Measurements from ENCODE around the gene ADCY7.
"Not testable (repeated sequence)": the region's sequence is repeated elsewhere in the genome, so short reads cannot be mapped to it uniquely, and the experiment has no call there.

The ADCY7 gene

DNA sequence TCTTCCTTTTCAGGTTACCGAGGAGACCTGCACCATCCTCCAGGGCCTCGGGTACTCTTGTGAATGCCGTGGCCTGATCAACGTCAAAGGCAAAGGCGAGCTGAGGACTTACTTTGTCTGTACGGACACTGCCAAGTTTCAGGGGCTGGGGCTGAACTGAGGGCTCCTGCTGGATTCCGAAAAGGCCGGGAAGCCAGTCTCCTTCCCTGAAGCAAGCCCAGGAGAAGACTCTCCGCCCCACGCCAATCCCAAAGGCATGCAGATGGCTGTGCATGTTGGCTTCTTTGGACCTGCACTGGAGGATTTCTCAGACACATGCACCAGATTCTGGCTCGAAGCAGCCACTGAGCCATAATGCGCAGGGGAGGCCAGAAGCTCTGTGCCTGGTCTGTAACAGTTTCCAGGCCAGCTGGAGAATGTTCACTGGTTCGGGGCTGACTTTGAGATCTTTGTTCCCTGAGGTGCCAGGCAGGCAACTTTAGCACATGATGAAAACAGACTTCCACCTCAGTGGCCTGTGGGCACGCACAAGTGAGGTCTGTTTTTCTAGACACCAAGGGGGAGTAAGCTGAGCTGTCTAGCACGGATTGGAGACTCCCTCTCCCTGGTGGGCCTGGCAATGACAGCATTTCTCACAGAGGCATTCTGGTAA is 49.1 kb downstream of the ADCY7 start:
- DNase-seq, result no peak

DNA sequence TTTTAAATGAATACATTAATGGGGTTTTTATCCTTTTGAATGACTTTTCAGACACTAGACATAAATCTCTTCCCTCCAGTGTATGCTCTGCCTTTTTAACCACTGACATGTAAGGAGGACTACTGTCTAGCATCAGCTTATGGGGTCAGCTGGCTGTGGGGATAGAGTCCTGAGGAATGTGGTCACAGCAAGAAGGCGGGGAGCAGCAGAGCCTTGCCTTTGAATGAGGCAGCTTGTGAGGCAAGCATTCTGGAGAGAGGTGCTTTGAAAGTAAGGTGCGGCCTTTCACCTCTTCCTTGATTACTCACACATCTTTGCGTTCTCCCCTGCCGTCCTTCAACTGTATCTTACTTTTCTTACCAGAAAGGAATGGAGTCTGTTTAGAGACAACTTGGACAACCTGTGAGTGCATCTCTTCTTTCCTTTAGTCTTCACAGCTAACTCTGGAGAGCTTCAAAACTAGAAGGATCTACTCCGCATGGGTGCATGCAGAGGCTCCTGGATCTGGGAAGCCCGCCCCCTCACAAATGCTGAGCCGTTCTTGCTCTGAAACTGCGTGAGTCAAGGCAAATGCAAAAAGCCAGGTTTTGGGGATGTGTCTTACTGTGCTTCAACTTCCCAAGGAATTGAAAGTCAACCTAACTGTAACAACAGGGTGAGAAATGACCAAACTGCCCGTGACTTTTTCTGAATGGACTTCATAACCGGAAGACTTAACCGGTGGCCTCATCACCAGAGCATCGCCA is 49.9 kb downstream of the ADCY7 start:
- DNase-seq, result no peak

DNA sequence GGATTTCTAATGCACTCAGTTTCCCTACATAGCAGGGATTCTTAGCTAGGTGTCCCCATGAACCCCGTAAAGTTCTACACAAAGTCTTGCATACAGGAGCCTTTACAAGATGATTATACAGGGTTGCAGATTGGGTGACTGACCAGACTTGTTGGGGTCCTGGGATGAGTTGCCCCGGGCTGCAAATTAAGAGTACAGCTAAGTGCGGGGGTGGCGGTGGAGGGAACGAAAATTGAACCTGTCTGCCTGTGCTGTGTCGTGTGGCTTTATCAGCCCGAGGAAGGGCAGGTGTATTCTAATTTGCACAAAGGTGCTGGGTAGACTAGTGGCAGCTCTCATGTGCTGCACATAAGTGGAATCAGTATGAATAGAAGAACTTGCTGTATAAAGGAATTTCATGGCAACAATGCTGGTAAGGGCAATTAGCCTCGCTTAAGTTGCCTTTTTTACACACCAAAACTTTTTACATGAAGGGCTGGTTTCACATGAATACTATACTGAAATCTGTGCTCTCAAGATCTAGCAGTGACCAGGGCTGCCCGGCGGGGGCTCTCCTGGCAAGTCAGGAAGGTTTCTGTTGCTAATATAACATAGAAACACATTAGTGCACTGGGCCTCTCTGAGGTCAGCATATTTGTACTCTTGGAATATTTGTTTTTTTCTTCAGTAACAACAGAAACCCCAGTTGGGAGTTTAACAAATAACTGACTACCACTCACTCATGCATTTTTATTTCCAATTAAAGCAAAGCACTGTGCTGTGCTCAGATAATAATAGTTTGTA is 50.7 kb downstream of the ADCY7 start:
- DNase-seq, result no peak

DNA sequence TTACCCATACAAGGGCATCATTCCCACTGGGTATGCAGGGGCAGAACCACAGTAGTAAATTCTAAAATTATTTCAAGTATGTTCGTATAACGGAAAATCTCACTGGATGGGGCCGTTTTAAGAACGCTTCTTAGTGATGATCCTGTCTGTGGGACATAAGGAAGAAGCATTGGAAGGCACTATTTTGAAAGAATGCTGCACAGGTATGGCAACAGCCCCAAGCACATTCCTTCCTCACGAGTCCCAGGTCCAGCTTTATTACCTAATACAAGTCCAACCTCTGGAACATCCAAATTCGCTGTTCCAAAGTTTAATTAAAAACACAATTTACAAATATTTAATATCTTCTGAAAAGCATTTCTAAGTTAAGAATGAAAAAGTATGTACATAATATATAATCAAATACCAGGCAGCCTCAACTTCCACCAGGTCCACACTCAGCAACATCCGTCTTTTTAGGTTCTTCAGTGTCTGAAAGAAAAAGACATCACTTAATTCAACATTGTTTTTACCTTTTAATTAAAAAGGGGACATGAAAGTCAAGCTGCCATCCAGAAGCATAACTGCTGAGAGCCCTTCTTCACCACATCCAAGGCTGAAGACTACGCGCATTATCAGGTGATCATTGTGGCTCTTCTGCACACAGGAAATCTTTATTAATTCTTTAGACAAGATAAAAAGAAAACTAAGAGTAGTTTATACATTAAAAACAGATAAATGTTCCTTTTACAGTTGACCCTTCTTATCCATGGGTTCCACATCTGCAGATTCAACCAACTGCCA is 52.6 kb downstream of the ADCY7 start:
- DNase-seq, result no peak

DNA sequence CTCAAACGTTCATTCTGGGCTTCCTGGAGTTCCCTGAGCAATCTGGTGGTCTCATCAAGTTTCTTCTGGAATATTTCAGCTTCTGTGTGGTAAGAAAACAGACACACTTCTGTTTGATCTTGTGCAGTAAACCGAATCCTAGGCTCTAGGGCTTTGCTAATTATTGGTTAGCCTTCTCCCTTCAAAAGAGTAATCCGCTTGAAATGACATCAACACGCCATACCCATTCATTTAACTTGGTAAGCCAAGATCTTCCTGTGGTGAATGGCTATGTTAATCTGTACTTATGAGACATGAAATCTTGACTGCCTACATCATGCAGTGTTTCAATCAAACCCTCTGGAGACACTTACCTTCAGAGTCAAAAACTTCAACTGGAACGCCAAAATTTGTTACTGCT is 54.0 kb downstream of the ADCY7 start:
- DNase-seq, result no peak

DNA sequence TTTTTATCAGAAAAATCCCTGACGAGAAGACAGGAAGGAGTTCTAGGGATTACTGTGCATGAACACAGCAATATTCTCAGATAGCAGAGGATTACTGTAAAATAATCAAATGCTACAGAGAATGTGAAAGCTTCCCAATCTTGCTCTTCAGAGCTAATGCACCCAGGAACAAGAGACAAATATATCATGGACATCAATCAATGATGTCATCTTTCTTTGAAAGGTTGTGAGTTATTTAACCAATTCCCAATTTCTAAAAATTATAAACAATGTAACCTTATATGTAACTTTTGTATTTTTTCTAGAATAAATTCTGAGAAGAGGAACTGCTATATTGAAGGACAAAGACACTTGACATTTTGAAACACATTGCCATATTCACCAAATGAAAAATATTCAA is 56.0 kb downstream of the ADCY7 start:
- DNase-seq, result no peak

DNA sequence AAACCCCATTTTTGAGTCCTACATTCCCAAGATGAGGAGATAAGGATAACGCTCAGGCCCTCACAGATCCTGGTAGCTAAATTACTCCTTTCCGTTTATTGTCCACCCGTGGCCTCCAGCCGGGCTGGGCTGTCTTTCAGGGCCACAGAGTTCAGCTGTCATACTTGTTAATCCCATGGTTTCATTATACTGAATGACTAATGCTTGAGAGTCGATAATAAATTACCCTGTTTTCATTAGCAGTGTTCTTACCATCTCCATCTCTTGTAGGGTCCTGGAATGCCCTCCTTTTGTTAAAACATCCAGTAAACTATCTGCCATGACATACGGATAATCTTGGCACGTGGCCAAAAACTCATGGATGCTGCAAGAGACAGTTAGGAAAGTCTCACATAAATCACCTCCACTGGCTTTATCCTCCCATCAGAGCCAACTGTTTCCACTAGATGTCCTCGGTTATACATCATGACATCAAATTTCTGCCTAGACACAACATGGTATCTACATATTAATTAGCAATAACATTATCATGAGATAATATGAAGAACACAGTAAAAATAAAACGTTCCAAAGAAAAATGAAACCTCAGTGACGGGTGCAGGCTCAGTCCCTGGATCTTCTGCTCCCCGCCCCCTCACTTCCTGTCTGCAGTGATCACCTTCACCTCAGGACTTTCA is 57.1 kb downstream of the ADCY7 start:
- no peak for DNase-seq

DNA sequence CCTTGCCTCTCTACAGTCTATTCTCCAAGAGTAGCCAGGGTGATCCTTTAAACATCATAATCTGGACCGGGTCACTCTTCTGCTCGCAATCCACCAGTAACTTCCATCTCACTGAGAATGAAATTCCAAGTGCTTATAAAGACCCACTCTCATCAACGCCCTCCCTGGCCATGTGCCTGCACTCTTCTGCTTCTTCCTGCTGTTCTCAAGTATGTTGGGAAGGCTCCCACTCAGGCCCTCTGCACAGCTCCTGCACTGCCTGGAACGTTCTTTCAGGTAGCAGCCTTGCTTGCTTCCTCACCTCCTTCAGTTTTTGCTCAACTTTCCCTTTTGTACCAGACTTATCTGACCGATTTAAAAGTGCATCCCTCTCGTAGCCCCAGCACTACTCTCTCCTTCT is 58.0 kb downstream of the ADCY7 start:
- DNase-seq, result no peak

DNA sequence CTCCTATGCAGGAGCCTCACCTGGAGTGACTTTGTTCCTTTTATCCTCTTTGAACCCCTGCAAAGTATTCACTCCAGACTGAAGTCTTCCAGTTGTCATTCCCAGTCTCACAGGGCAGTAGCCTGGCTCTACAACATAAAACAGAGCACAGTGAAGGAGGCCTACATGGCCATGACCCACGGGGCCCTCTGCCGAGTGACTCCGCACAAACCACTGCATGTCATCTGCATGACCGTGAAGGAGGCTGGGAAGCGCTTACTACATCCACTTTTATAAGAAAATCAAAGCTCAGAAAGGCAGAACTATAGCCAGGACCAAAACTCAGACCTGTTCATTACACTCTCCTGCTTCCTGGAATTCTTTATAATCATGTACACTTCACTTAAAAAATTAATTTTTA is 59.9 kb downstream of the ADCY7 start:
- DNase-seq, result no peak

DNA sequence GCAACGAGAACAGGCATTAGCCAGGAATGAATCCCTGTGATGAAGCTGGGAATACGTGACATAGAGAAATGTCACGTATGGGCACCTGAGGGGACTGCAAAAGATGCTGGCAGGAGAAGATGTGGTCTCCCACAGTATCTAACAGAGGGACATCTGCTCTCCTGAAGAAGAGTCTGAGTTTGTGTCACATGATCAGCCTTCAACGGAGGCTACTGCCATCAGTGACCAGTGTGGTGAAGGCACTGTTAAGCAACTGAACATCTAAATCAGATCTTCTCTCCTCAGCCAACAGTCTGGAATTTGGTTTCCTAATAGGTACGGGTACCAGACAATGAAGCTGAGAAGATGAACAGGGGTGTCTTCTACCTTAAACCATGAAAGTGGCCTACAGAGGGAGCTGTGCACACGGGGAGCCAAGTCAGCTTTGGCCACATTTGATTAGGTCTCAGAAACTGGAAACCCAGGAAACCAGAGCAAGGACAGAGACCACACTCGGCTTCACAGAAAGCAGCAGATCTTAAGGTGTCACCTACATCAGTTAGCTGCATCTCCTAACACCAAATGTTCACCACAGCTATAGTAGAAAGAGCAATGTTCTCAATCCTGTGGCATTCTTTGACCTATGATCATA is 60.6 kb downstream of the ADCY7 start:
- no peak for DNase-seq

DNA sequence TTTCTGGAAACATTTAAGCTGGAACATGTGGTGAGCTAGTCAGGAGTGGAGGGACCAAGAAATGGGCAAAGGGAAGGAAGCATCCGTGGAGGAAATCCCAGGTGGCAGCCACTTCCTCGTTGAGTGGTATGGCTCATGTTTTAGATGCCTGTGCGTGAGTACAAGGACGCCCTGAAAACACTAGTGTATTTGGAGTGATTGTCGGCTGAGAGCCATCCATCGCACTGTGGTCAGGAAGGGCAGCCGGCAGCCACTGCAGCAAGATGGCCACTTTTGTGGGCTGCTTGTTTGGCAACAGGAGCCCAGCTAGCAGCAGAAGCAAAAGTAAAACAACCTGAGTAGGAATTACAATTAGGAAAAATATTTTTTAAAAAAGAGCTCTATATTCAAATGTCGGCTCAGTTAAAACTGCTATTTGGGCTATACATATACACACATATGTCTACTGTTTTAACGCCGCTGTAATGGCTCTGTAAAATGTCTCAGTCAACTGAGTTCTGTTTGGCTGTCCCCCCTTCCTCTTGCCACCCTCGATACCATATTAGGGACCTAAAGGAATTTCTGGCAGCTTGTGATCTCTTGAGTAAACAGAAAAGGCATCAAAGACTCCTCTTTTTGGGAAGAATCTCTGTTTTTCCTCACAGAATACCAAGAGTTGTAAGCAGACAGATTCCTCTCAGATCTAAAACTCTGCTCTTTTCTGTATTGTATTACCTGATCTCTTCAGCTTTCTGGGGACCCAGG is 63.3 kb downstream of the ADCY7 start:
- DNase-seq, result no peak

DNA sequence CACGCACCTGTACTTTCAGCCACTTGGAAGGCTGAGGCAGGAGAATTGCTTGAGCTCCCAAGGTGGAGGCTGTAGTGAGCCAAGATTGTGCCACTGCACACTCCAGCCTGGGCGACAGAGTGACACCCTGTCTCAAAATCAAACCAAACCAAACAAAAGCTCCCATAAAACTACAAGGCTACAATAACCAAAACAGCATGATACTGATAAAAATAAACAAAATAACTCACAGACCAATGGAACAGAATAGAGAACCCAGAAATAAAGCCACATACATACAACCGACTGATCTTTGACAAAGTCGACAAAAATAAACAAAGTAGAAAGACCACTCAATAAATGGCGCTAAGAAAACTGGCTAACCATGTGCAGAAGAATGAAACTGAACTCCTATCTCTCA is 65.2 kb downstream of the ADCY7 start:
- no peak for DNase-seq

DNA sequence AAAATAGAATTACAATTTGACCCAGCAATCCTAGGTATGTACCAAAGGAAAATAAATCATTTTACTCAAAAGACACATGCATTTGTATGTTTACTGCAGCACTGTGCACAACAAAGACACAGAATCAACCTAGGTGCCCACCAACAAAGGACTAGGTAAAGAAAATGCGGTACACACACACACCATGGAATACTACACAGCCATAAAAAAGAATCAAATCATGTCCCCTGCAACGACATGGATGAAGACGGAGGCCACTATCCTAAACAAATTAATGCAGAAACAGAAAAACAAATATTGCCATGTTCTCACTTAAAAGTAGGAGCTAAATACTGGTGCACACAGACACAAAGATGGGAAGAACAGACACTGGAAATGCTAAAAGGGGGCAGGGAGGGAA is 66.2 kb downstream of the ADCY7 start:
- no peak for DNase-seq

DNA sequence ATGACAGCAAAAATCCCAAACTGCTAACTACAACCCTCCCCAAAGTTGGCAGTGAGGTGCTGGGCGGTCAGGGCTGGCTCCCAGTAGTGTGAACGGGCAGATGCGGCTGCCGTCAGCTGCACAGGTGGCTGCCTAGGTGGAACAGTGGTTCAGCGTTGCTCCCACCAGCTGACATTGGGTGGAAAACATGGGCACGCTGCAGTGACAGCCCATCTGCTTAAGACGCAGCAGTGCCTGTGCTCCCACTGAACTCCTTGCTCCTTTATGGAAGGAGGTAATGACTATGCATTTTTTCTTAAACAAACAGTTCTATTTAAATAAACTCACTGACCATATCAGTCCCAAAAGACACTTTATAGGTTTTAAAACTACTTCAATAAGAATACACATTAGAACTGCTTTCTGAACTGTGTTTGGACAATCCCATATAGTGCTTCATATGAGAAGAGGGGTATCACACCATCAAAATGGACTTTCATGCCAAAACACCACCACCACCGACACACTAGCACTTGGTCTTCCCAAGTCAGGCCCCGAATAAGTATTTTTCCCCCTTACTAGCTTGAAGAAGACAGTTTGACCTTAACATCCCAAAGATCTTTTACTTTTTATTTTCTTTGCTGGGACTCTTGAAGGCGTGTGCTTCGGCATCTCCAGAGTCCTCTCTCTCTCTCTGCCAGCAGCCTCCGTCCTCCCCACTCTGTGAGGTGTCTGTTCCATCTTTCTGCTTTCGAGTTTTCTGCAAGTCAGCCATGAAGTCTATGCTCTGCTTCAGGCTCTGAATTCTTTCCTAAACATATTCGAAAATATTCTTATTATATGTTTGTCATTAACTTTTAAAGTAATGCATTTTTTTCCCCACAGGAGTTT is 68.0 kb downstream of the ADCY7 start:
- DNase-seq, result no peak

DNA sequence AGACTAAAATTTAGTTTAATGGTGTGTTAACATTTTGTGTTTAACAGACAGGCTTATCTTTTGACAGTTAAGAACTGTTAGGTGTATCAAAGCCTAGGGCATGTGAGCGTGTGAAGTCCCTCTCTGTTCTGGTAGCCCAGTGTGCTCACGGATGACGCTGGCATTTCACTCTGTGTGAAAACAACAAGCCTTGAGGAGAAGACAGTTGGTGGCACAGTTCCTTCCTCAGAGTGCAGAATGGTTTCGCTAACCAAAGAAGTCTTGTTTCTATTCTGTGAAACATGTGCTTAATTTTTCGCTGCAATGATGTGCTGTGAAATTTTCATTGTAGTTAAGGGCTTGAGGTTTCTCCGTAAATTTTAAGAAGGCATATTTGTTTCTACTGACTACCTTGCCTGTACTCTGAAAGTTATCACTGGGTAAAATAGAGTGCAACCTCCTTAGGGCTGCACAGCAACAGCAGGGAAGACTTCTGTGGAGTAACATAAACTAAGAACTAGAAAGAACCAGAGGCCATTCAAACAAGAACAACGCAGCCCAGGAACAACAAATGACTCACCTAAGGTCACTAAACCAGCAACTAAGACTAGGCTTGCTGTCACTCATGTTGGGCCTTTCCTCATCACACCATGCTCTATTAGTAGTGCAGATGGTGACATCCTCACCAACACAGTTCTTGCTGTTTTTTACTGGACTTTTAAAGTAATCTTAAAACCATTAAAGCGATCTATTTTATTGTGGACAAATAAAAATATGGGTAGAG is 69.0 kb downstream of the ADCY7 start:
- no peak for DNase-seq

DNA sequence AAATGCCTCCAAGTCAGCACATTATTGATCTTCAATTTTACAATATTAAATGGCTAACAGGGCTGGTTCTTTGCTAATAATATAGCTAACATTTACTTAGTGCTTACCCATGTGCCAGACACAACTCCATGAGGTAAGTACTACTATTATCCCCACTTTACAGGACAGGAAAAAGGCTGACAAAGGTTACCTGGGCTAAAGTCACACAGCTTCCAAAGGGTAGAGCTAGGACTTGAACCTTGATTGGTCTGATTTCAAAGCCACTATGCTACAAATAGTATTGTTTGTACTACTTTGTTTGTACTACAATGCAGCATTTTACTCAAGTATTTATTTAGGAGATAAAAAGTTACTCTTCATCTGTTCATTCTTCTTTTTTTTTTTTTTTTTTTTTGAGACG is 70.5 kb downstream of the ADCY7 start:
- no peak for DNase-seq

DNA sequence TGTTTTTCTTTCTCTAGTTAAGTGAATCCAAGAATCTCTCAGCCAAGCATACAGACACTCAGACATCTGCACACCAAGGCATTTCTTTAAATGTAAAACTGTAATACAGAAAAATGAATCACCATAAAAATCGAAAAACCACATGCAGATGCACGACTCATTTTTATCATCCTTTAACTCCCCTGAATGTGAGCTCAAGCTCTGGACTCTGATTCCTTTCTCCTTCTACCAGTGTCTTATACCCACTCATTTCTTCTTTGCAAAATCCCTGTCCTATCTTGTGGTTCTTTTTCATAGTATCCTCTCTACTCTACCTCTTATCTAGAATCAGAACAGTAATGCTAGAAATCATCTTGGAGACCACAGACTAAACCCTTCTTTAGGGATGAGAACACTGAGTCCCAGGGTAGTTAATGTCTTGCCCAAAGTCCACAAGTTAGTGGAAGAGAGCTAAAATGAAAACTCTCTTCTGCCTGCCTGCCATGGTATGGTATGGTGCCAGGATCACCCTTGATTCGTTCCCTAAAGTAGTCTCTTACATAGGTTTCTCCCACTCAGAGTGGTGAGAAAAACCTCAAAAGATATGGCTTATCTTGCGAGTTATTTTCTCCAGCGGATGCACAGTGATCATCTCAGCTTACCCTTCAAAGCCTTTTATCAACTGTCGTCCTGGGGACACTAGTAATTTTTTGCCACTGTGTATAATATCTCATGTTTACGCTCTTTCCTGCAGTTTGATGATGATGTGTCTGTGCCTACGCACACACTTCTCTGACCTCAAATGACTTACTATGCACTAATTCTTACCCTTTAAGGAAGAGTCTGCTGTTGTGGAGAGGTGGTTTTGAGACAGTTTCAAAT is 72.2 kb downstream of the ADCY7 start:
- DNase-seq, result no peak

DNA sequence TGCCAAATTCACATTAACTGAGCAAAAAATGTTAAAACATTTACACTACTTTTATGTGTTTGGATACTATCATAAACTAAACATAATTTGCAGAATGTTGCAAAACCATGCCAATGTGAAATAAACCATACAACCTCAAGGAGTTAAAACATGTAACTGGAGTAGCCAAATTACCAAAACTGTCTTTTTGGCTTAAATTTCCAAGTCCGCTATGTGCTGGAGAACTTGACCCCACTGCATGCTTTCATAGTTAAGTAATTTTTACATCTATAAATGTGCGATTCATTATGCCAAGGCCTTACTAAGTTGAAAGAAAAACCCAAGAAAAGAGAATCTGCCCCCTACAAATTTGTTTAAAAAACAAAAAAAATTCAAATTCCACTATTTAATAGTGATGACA is 74.2 kb downstream of the ADCY7 start:
- no peak for DNase-seq

DNA sequence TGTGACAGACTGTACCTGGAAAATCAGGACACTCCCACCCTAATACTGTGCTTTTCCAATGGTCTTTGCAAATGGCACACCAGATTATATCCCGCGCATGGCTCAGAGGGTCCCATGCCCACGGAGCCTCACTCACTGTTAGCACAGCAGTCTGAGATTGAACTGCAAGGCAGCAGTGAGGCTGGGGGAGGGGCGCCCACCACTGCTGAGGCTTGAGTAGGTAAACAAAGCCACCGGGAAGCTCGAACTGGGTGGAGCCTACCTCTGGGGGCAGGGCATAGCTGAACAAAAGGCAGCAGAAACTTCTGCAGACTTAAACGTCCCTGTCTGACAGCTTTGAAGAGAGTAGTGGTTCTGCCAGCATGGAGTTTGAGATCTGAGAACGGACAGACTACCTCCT is 77.2 kb downstream of the ADCY7 start:
- not testable (repeated sequence) for DNase-seq
